ENCODE results near the gene MAGI3.

The MAGI3 gene

GRCh38 chr1:113615425-113615824, 225.1 kb downstream of the MAGI3 start:
- H3K4me1 ChIP-seq (ENCODE audit: control insufficient read depth, low read depth, low read length): no peaks in the 10 kb centered on the region
- no peak overlapping the region for H3K4me3 ChIP-seq (ENCODE audit: low read length)
- no peak overlapping the region for H4K5ac ChIP-seq (ENCODE audit: low read length)
- no peak overlapping the region for H2BK120ac ChIP-seq (ENCODE audit: low read depth, low read length)
- H3K27ac ChIP-seq (ENCODE audit: low read depth, low read length): no peak overlapping the region
- H3K36me3 ChIP-seq (ENCODE audit: control insufficient read depth, insufficient read depth, low read length): no peaks in the 10 kb centered on the region
- H3K4ac ChIP-seq (ENCODE audit: low read depth, low read length): no peak overlapping the region
- no peak for DNase-seq
- H3K18ac ChIP-seq (ENCODE audit: low read length): no peak overlapping the region
- H4K8ac ChIP-seq (ENCODE audit: low read depth, low read length): no peak overlapping the region
- H3K56ac ChIP-seq (ENCODE audit: low read length): no peak overlapping the region
- no peak overlapping the region for H3K9ac ChIP-seq (ENCODE audit: low read length)
- H3K23ac ChIP-seq (ENCODE audit: low read length): no peak overlapping the region
- H3K79me2 ChIP-seq (ENCODE audit: control insufficient read depth, insufficient read depth, low read length): no peaks in the 10 kb centered on the region
- no peak overlapping the region for H2AK5ac ChIP-seq (ENCODE audit: low read length)
- no peaks in the 10 kb centered on the region for H3K27me3 ChIP-seq (ENCODE audit: insufficient read depth, low read length, poor library complexity)
- no peak overlapping the region for H2BK15ac ChIP-seq (replicated peaks; ENCODE audit: low read depth)
- no peak overlapping the region for H2BK5ac ChIP-seq (ENCODE audit: low read length)
- H3K79me1 ChIP-seq (ENCODE audit: low read length): no peaks in the 10 kb centered on the region
- no peak overlapping the region for H3K4me2 ChIP-seq (ENCODE audit: low read length)

GRCh38 chr1:113616156-113616555, 225.8 kb downstream of the MAGI3 start:
- no peak overlapping the region for H3K4me3 ChIP-seq (ENCODE audit: low read length)
- no peak overlapping the region for H3K56ac ChIP-seq (ENCODE audit: low read length)
- H2AK5ac ChIP-seq (ENCODE audit: low read length): no peak overlapping the region
- no peak overlapping the region for H4K5ac ChIP-seq (ENCODE audit: low read length)
- no peak overlapping the region for H3K27ac ChIP-seq (ENCODE audit: low read depth, low read length)
- no peak overlapping the region for H4K8ac ChIP-seq (ENCODE audit: low read depth, low read length)
- H2BK5ac ChIP-seq (ENCODE audit: low read length): no peak overlapping the region
- DNase-seq: peak; percentile 3
- no peaks in the 10 kb centered on the region for H3K4me1 ChIP-seq (ENCODE audit: control insufficient read depth, low read depth, low read length)
- no peak overlapping the region for H3K23ac ChIP-seq (ENCODE audit: low read length)
- H3K79me1 ChIP-seq (ENCODE audit: low read length): no peaks in the 10 kb centered on the region
- no peak overlapping the region for H3K9ac ChIP-seq (ENCODE audit: low read length)
- H3K4ac ChIP-seq (ENCODE audit: low read depth, low read length): no peak overlapping the region
- no peak overlapping the region for H3K18ac ChIP-seq (ENCODE audit: low read length)
- H3K36me3 ChIP-seq (ENCODE audit: control insufficient read depth, insufficient read depth, low read length): no peaks in the 10 kb centered on the region
- no peak overlapping the region for H2BK120ac ChIP-seq (ENCODE audit: low read depth, low read length)
- no peaks in the 10 kb centered on the region for H3K79me2 ChIP-seq (ENCODE audit: control insufficient read depth, insufficient read depth, low read length)
- no peak overlapping the region for H3K4me2 ChIP-seq (ENCODE audit: low read length)
- no peaks in the 10 kb centered on the region for H3K27me3 ChIP-seq (ENCODE audit: insufficient read depth, low read length, poor library complexity)
- no CpG with 5 or more reads among the region's 4 CpGs for WGBS (ENCODE audit: extremely low coverage, insufficient coverage, low lambda C conversion rate)
- H2BK15ac ChIP-seq (replicated peaks; ENCODE audit: low read depth): no peak overlapping the region

DNA sequence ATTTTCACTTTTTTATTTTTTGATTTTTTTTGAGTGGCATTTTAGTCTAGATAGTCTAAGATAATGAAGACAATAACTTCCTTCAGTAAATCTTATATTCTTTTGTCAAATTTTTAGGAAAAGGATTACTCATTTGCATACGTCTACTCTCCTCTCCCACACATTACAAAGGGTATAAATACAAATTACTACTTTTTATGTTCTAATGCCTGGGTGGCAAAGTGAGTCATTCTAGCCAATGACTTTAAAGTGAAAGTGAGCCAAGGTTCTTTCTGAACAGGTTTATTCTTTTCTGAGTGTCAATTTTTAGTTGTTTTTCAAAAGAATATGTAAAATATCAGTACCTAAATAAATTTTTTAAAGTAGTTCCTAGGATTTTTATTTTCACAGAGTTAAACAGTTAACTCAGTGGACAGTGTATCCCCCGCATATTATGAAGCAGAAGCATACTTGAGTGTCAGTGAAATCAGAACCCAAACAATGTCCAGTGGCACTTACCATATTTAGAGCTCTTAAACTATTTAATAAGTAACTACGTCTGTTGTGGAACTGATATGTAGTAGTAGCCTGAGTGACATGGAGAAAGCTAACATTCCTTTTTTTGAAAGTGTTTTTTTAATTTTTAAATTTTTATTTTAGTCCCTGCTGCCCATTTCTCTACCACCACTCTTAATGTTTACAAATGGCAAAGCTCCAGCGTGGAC, 227.3 kb downstream of the MAGI3 start:
- H2BK15ac ChIP-seq (replicated peaks; ENCODE audit: low read depth): no peak overlapping the region
- H3K79me1 ChIP-seq (ENCODE audit: low read length): no peaks in the 10 kb centered on the region
- DNase-seq: no peak
- H3K23ac ChIP-seq (ENCODE audit: low read length): no peak overlapping the region
- no peak overlapping the region for H2AK5ac ChIP-seq (ENCODE audit: low read length)
- H3K18ac ChIP-seq (ENCODE audit: low read length): no peak overlapping the region
- WGBS (ENCODE audit: extremely low coverage, insufficient coverage, low lambda C conversion rate): no CpG with 5 or more reads among the region's 4 CpGs
- no peak overlapping the region for H3K4me2 ChIP-seq (ENCODE audit: low read length)
- no peak overlapping the region for H3K4ac ChIP-seq (ENCODE audit: low read depth, low read length)
- no peaks in the 10 kb centered on the region for H3K79me2 ChIP-seq (ENCODE audit: control insufficient read depth, insufficient read depth, low read length)
- H2BK5ac ChIP-seq (ENCODE audit: low read length): no peak overlapping the region
- H3K4me1 ChIP-seq (ENCODE audit: control insufficient read depth, low read depth, low read length): no peaks in the 10 kb centered on the region
- H3K27ac ChIP-seq (ENCODE audit: low read depth, low read length): no peak overlapping the region
- H2BK120ac ChIP-seq (ENCODE audit: low read depth, low read length): no peak overlapping the region
- no peaks in the 10 kb centered on the region for H3K27me3 ChIP-seq (ENCODE audit: insufficient read depth, low read length, poor library complexity)
- H3K9ac ChIP-seq (ENCODE audit: low read length): no peak overlapping the region
- H3K36me3 ChIP-seq (ENCODE audit: control insufficient read depth, insufficient read depth, low read length): no peaks in the 10 kb centered on the region
- H3K56ac ChIP-seq (ENCODE audit: low read length): no peak overlapping the region
- H4K5ac ChIP-seq (ENCODE audit: low read length): no peak overlapping the region
- H3K4me3 ChIP-seq (ENCODE audit: low read length): no peak overlapping the region
- no peak overlapping the region for H4K8ac ChIP-seq (ENCODE audit: low read depth, low read length)

DNA sequence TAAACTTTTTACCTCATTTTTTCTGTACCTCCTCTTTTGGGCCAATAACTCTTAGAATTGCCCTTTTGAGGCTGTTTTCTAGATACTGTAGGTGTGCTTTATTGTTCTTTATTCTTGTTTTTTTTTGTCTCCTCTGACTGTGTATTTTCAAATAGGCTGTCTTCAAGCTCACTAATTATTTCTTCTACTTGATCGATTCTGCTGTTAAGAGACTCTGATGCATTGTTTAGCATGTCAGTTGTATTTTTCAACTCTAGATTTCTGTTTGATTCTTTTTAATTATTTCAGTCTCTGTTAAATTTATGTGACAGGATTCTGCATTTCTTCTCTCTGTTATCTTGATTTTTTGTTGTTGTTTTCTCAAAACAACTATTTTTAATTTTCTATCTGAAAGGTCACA, 238.7 kb downstream of the MAGI3 start:
- Histone ChIP-seq H3K23ac (ENCODE audit: low read length) (no peak overlapping the region), H3K36me3 (ENCODE audit: control insufficient read depth, insufficient read depth, low read length) (no peaks in the 10 kb centered on the region), H3K27me3 (ENCODE audit: insufficient read depth, low read length, poor library complexity) (no peaks in the 10 kb centered on the region), H3K4ac (ENCODE audit: low read depth, low read length) (no peak overlapping the region), H4K8ac (ENCODE audit: low read depth, low read length) (no peak overlapping the region), H4K5ac (ENCODE audit: low read length) (no peak overlapping the region), H2BK15ac (replicated peaks; ENCODE audit: low read depth) (no peak overlapping the region), H2BK5ac (ENCODE audit: low read length) (no peak overlapping the region), H3K56ac (ENCODE audit: low read length) (no peak overlapping the region), H3K79me1 (ENCODE audit: low read length) (no peaks in the 10 kb centered on the region), H2AK5ac (ENCODE audit: low read length) (no peak overlapping the region), H3K27ac (ENCODE audit: low read depth, low read length) (no peak overlapping the region), H3K18ac (ENCODE audit: low read length) (no peak overlapping the region), H3K4me1 (ENCODE audit: control insufficient read depth, low read depth, low read length) (no peaks in the 10 kb centered on the region), H3K79me2 (ENCODE audit: control insufficient read depth, insufficient read depth, low read length) (no peaks in the 10 kb centered on the region), H2BK120ac (ENCODE audit: low read depth, low read length) (no peak overlapping the region), H3K4me2 (ENCODE audit: low read length) (no peak overlapping the region), H3K9ac (ENCODE audit: low read length) (no peak overlapping the region), H3K4me3 (ENCODE audit: low read length) (no peak overlapping the region)
- WGBS (ENCODE audit: extremely low coverage, insufficient coverage, low lambda C conversion rate): no CpG with 5 or more reads among the region's 1 CpG
- DNase-seq: no peak

- H3K18ac ChIP-seq (ENCODE audit: low read length): no peak overlapping the region
- no peak overlapping the region for H3K4ac ChIP-seq (ENCODE audit: low read depth, low read length)
- no peaks in the 10 kb centered on the region for H3K79me2 ChIP-seq (ENCODE audit: control insufficient read depth, insufficient read depth, low read length)
- H3K79me1 ChIP-seq (ENCODE audit: low read length): no peaks in the 10 kb centered on the region
- H4K8ac ChIP-seq (ENCODE audit: low read depth, low read length): no peak overlapping the region
- H3K36me3 ChIP-seq (ENCODE audit: control insufficient read depth, insufficient read depth, low read length): no peaks in the 10 kb centered on the region
- WGBS (ENCODE audit: extremely low coverage, insufficient coverage, low lambda C conversion rate): no CpG with 5 or more reads among the region's 12 CpGs
- no peak overlapping the region for H4K5ac ChIP-seq (ENCODE audit: low read length)
- no peaks in the 10 kb centered on the region for H3K27me3 ChIP-seq (ENCODE audit: insufficient read depth, low read length, poor library complexity)
- H3K4me1 ChIP-seq (ENCODE audit: control insufficient read depth, low read depth, low read length): no peaks in the 10 kb centered on the region
- no peak overlapping the region for H2BK15ac ChIP-seq (replicated peaks; ENCODE audit: low read depth)
- no peak overlapping the region for H3K23ac ChIP-seq (ENCODE audit: low read length)
- no peak overlapping the region for H2BK120ac ChIP-seq (ENCODE audit: low read depth, low read length)
- no peak overlapping the region for H3K4me3 ChIP-seq (ENCODE audit: low read length)
- H2BK5ac ChIP-seq (ENCODE audit: low read length): no peak overlapping the region
- no peak overlapping the region for H3K4me2 ChIP-seq (ENCODE audit: low read length)
- DNase-seq: peak; percentile 26
- H3K56ac ChIP-seq (ENCODE audit: low read length): no peak overlapping the region
- H3K27ac ChIP-seq (ENCODE audit: low read depth, low read length): no peak overlapping the region
- no peak overlapping the region for H2AK5ac ChIP-seq (ENCODE audit: low read length)
- H3K9ac ChIP-seq (ENCODE audit: low read length): no peak overlapping the region
Measured at GRCh38 chr1:113630340-113631327, 240.3 kb downstream of the MAGI3 start.

Measured in mesendoderm (in vitro differentiated cells).